AML-193 (cell line): ENCODE data around the gene TRNAU1AP.
"Not testable (repeated sequence)": the region's sequence is repeated elsewhere in the genome, so short reads cannot be mapped to it uniquely, and the experiment has no call there.

Experiments used
- DNase-seq, 2 experiments: peaks; one replicate each; lab custom pipeline; 2025; lab: John Stamatoyannopoulos, UW

TRNAU1AP gene

GRCh38 chr1:28577738-28578536, 25.1 kb downstream of the TRNAU1AP start:
- DNase-seq: no peak

GRCh38 chr1:28578696-28579218, 25.9 kb downstream of the TRNAU1AP start:
- DNase-seq: no peak

- DNase-seq: no peak
Measured at GRCh38 chr1:28579401-28579800, 26.5 kb downstream of the TRNAU1AP start.

- peak; percentile 25 to 43 for DNase-seq
Measured at GRCh38 chr1:28580722-28581530, 28.0 kb downstream of the TRNAU1AP start.

GRCh38 chr1:28581531-28582247, 28.8 kb downstream of the TRNAU1AP start:
- peak; percentile 94 for DNase-seq

GRCh38 chr1:28582248-28582615, 29.3 kb downstream of the TRNAU1AP start:
- peak in 1 of 2 experiments; percentile 18 for DNase-seq

- not testable (repeated sequence) for DNase-seq
Measured at GRCh38 chr1:28586585-28587391, 33.9 kb downstream of the TRNAU1AP start.

GRCh38 chr1:28591708-28592320, 38.9 kb downstream of the TRNAU1AP start, which contains the start of gene RAB42:
TSS of gene RAB42 (plus strand) at chr1:28592265. CDS start at chr1:28592512, 247 bp downstream.
- DNase-seq: peak in 1 of 2 experiments; percentile 43

- DNase-seq: no peak
Measured at GRCh38 chr1:28592321-28593071, 39.6 kb downstream of the TRNAU1AP start.

GRCh38 chr1:28593988-28594356, 41.1 kb downstream of the TRNAU1AP start:
- not testable (repeated sequence) for DNase-seq

- DNase-seq: not testable (repeated sequence)
Measured at GRCh38 chr1:28594686-28595411, 42.0 kb downstream of the TRNAU1AP start.

- no peak for DNase-seq
Measured at GRCh38 chr1:28595412-28596191, 42.7 kb downstream of the TRNAU1AP start.

- not testable (repeated sequence) for DNase-seq
Measured at GRCh38 chr1:28596276-28596675, 43.4 kb downstream of the TRNAU1AP start.

- DNase-seq: no peak
Measured at GRCh38 chr1:28601696-28602095, 48.8 kb downstream of the TRNAU1AP start.

- DNase-seq: peak; percentile 43 to 71
Measured at GRCh38 chr1:28602536-28603439, 49.9 kb downstream of the TRNAU1AP start.

GRCh38 chr1:28604411-28604810, 51.5 kb downstream of the TRNAU1AP start:
- DNase-seq: no peak

GRCh38 chr1:28604962-28605361, 52.1 kb downstream of the TRNAU1AP start:
- DNase-seq: no peak
